GM21390 (cell line): ENCODE data around the gene AKR1A1.

ENCODE experiments used
- ATAC-seq: cut with Tn5 transposase; IDR thresholded peaks from one replicate; pipeline ENCODE4 v1.9.1; 2021; ENCODE audit not compliant: unreplicated experiment

AKR1A1 gene

DNA sequence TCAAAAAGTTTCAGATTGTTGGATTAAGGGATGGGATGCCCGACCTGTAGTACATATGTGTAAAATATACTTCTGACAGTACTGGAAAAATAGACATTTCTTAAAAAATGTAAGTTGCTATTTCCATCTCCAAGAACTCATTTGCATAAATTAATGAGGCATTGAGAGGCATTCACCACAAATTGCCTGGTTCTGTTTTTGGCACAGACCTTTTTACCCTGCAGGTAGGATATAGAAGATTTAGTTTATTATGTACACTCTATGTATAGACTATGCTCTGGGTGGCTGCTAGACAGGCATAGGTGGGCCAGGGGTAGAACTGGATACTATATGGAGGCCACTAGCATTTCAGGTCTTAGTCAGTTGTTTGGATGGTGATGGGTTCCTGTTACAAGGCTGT lies 65.3 kb downstream of the AKR1A1 start:
- ATAC-seq, result no peak

DNA sequence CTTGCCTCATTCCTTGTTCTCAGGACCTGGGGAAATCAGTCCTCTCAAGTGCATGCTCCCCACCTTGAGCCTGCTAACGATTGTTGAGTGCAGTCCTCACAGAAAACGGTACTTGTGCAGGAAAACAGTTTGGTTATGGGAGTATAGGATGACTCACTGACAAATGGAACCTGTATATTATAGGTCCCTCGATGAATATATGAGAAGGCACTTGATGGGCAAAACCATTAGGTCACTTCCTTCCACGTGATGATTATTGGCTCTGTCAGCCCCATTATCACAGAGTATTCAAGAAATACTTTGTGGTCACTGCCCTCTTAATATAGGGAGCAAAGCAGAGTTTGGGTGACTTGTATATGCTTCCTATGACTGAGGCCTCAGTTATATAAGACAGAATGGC lies 67.0 kb downstream of the AKR1A1 start:
- no peak for ATAC-seq

DNA sequence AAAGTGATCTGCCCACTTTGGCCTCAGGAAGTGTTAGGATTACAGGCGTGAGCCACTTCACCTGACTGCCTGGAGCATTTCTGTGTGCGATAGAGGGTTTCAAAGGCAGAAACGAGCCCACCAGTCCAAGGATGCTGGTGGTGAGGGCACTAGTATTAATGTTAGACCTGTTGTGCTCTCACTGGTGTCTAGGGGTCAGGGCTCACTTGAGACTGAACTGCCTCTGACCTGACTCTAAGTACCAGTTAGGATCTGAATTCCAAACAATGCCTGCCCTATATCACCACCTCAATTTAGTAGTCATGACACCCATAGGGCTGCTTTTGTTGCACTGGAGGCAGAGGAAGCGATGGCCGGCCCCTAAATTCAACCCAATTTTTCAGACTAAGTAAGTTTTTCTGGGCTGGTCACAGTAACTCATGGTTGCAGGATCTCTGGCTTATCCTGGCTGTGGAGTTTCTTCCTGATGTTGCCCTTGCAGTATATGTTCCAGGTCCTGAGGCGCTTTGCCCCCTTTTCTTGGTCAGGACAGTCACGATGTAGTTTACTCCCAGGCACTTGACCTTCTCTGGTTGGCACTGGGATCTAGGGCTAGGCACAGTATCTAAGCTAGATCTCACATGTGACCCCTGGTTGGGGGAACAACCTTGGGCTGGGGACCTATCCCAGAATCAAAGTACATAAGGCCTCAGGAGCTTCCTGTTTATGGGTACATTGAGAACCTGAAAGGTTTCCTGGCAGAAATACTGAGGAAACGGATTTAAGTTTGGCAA lies 68.7 kb downstream of the AKR1A1 start:
- ATAC-seq, result no peak
